Activated CD8-positive, alpha-beta memory T cell treated with anti-CD3 and anti-CD28 coated beads, Interleukin-2, amount 10 ng/mL, durations not matched to agents 7 days and 5 days (primary cell): ENCODE measurements around the gene JPH2. TPM values are rescaled to one million over a fixed set of nuclear protein-coding genes. Genes with fewer than 3 reads are reported as not detected.
"Not testable (repeated sequence)": the region's sequence is repeated elsewhere in the genome, so short reads cannot be mapped to it uniquely, and the experiment has no call there.

Experiments used
- ATAC-seq: fragments of 150-1000 bp; cut with Tn5 transposase; one replicate; pipeline ENCODE4 v1.10.0; 2021; ENCODE audit warnings: moderate library complexity
- CTCF ChIA-PET: fragments of 350-600 bp; sonication (Branson Sonifier 250); formaldehyde crosslinking; loops from one replicate; lab custom pipeline; 2021; ENCODE audit warnings: antibody characterized with exemption; lab: Charles Lee
- DNase-seq: peaks from one replicate; pipeline ENCODE4 v3.0.0-alpha.2; 2020
- H3K27ac Mint-ChIP-seq: one replicate; pipeline ENCODE4 v1.8.0; 2021; ENCODE audit warnings: mild to moderate bottlenecking, mixed read lengths
- H3K27me3 Mint-ChIP-seq: one replicate; pipeline ENCODE4 v1.8.0; 2021; ENCODE audit warnings: mixed read lengths
- H3K36me3 Mint-ChIP-seq: one replicate; pipeline ENCODE4 v1.8.0; 2021; ENCODE audit warnings: mild to moderate bottlenecking, mixed read lengths
- H3K4me1 Mint-ChIP-seq: one replicate; pipeline ENCODE4 v1.8.0; 2021; ENCODE audit warnings: mixed read lengths
- H3K4me3 Mint-ChIP-seq: one replicate; pipeline ENCODE4 v1.8.0; 2021; ENCODE audit warnings: mild to moderate bottlenecking, moderate library complexity, mixed read lengths
- H3K9me3 Mint-ChIP-seq: one replicate; pipeline ENCODE4 v1.8.0; 2022; ENCODE audit warnings: low read depth, mixed read lengths
- total RNA-seq, 2 experiments: library from RNA; stranded (reverse); gene quantifications; one replicate each; pipeline ENCODE4 v1.2.3, GENCODE V29; 2021

The JPH2 gene
- total RNA-seq, 2 experiments from 2014 or later = not detected

- H3K4me3 Mint-ChIP-seq = no peak overlapping the region
- CTCF ChIA-PET = no interaction called here
- DNase-seq (no peak), ATAC-seq (no peak)
- H3K36me3 Mint-ChIP-seq = peaks cover 20% of the 10 kb centered on the region
- H3K27me3 Mint-ChIP-seq = peaks cover 17% of the 10 kb centered on the region
- H3K4me1 Mint-ChIP-seq = peaks cover 28% of the 10 kb centered on the region
- H3K27ac Mint-ChIP-seq = no peak overlapping the region
- H3K9me3 Mint-ChIP-seq = no peaks in the 10 kb centered on the region
Measured at GRCh38 chr20:44193801-44194200, 6.8 kb upstream of the JPH2 start.

GRCh38 chr20:44191640-44192039 is 4.7 kb upstream of the JPH2 start:
- not testable (repeated sequence) for ATAC-seq, H3K36me3 Mint-ChIP-seq, H3K9me3 Mint-ChIP-seq, DNase-seq, H3K4me3 Mint-ChIP-seq, H3K27ac Mint-ChIP-seq
- CTCF ChIA-PET = interaction anchor here (6.0 kb wide), 1 partner anchor 76 kb away, joined by 129 read pairs; no protein-coding TSS in a partner anchor
- H3K4me1 Mint-ChIP-seq = peaks cover 29% of the 10 kb centered on the region
- H3K27me3 Mint-ChIP-seq = peaks cover 36% of the 10 kb centered on the region

GRCh38 chr20:44190197-44190852 is 3.3 kb upstream of the JPH2 start:
- Mint-ChIP-seq H3K27me3 (peaks cover 47% of the 10 kb centered on the region), H3K4me1 (peaks cover 20% of the 10 kb centered on the region)
- not testable (repeated sequence) for H3K36me3 Mint-ChIP-seq, H3K4me3 Mint-ChIP-seq, H3K9me3 Mint-ChIP-seq, H3K27ac Mint-ChIP-seq
- CTCF ChIA-PET = interaction anchor here (0.7 to 6.0 kb wide), 29 partner anchors 9 to 741 kb away, joined by 3 to 129 read pairs (median 4); partner anchors contain the start of gene FITM2
- ATAC-seq (peak; percentile 60), DNase-seq (peak; percentile 67)

GRCh38 chr20:44188752-44189151 is 1.8 kb upstream of the JPH2 start:
- no peak overlapping the region for H3K4me3 Mint-ChIP-seq
- H3K4me1 Mint-ChIP-seq = peaks cover 17% of the 10 kb centered on the region
- no peaks in the 10 kb centered on the region for H3K36me3 Mint-ChIP-seq
- no peaks in the 10 kb centered on the region for H3K9me3 Mint-ChIP-seq
- DNase-seq (no peak), ATAC-seq (no peak)
- CTCF ChIA-PET = interaction anchor here (0.7 to 6.0 kb wide), 11 partner anchors 8 to 734 kb away, joined by 3 to 129 read pairs (median 8); no protein-coding TSS in a partner anchor
- no peak overlapping the region for H3K27ac Mint-ChIP-seq
- H3K27me3 Mint-ChIP-seq = peaks cover 55% of the 10 kb centered on the region

GRCh38 chr20:44187772-44188709 is 1.1 kb upstream of the JPH2 start:
- DNase-seq = no peak
- peak; percentile 27 for ATAC-seq
- CTCF ChIA-PET = interaction anchor here (0.6 to 6.0 kb wide), 7 partner anchors 11 to 400 kb away, joined by 3 to 129 read pairs (median 3); no protein-coding TSS in a partner anchor
- H3K4me1 Mint-ChIP-seq = peaks cover 17% of the 10 kb centered on the region
- peak overlapping the region; percentile 22 for H3K4me3 Mint-ChIP-seq
- H3K9me3 Mint-ChIP-seq = no peaks in the 10 kb centered on the region
- peaks cover 58% of the 10 kb centered on the region for H3K27me3 Mint-ChIP-seq
- H3K27ac Mint-ChIP-seq = no peak overlapping the region
- H3K36me3 Mint-ChIP-seq = no peaks in the 10 kb centered on the region

- DNase-seq (no peak), ATAC-seq (no peak)
- CTCF ChIA-PET = interaction anchor here (1.4 to 6.0 kb wide), 2 partner anchors 10 to 71 kb away, joined by 3 to 129 read pairs; no protein-coding TSS in a partner anchor
- Mint-ChIP-seq H3K27ac (no peak overlapping the region), H3K36me3 (no peaks in the 10 kb centered on the region), H3K4me1 (peaks cover 17% of the 10 kb centered on the region), H3K27me3 (peaks cover 61% of the 10 kb centered on the region), H3K4me3 (no peak overlapping the region), H3K9me3 (no peaks in the 10 kb centered on the region)
Measured at GRCh38 chr20:44186674-44187053, 324 bp downstream of the JPH2 start.

GRCh38 chr20:44186201-44186600 is 787 bp downstream of the JPH2 start:
- CTCF ChIA-PET = interaction anchor here (4.0 kb wide), 1 partner anchor 69 kb away, joined by 21 read pairs; no protein-coding TSS in a partner anchor
- Mint-ChIP-seq H3K36me3 (no peaks in the 10 kb centered on the region), H3K9me3 (no peaks in the 10 kb centered on the region), H3K4me1 (peaks cover 17% of the 10 kb centered on the region), H3K4me3 (no peak overlapping the region), H3K27ac (no peak overlapping the region), H3K27me3 (peaks cover 63% of the 10 kb centered on the region)
- ATAC-seq (no peak), DNase-seq (no peak)

GRCh38 chr20:44185574-44185973 is 1.4 kb downstream of the JPH2 start:
- no peak overlapping the region for H3K27ac Mint-ChIP-seq
- peaks cover 17% of the 10 kb centered on the region for H3K4me1 Mint-ChIP-seq
- ATAC-seq (no peak), DNase-seq (no peak)
- peaks cover 65% of the 10 kb centered on the region for H3K27me3 Mint-ChIP-seq
- no peaks in the 10 kb centered on the region for H3K36me3 Mint-ChIP-seq
- no peak overlapping the region for H3K4me3 Mint-ChIP-seq
- H3K9me3 Mint-ChIP-seq = no peaks in the 10 kb centered on the region
- CTCF ChIA-PET = interaction anchor here (4.0 kb wide), 1 partner anchor 68 kb away, joined by 21 read pairs; no protein-coding TSS in a partner anchor

GRCh38 chr20:44183282-44183681 is 3.7 kb downstream of the JPH2 start:
- CTCF ChIA-PET = interaction anchor here (4.0 kb wide), 1 partner anchor 66 kb away, joined by 21 read pairs; no protein-coding TSS in a partner anchor
- DNase-seq (no peak), ATAC-seq (no peak)
- Mint-ChIP-seq H3K4me1 (peaks cover 8% of the 10 kb centered on the region), H3K27me3 (peaks cover 62% of the 10 kb centered on the region), H3K9me3 (no peaks in the 10 kb centered on the region), H3K36me3 (no peaks in the 10 kb centered on the region), H3K4me3 (no peak overlapping the region), H3K27ac (no peak overlapping the region)

GRCh38 chr20:44182863-44183262 is 4.1 kb downstream of the JPH2 start:
- CTCF ChIA-PET = interaction anchor here (4.0 kb wide), 1 partner anchor 66 kb away, joined by 21 read pairs; no protein-coding TSS in a partner anchor
- Mint-ChIP-seq H3K9me3 (no peaks in the 10 kb centered on the region), H3K4me1 (peaks cover 6% of the 10 kb centered on the region), H3K36me3 (no peaks in the 10 kb centered on the region), H3K27ac (no peak overlapping the region), H3K4me3 (no peak overlapping the region), H3K27me3 (peaks cover 61% of the 10 kb centered on the region)
- no peak for DNase-seq
- ATAC-seq = no peak

- H3K4me3 Mint-ChIP-seq = no peak overlapping the region
- ATAC-seq = no peak
Measured at GRCh38 chr20:44182135-44182765, 4.7 kb downstream of the JPH2 start.

GRCh38 chr20:44181611-44182010 is 5.4 kb downstream of the JPH2 start:
- Mint-ChIP-seq H3K9me3 (no peaks in the 10 kb centered on the region), H3K4me3 (no peak overlapping the region), H3K36me3 (no peaks in the 10 kb centered on the region), H3K27me3 (peaks cover 53% of the 10 kb centered on the region), H3K27ac (no peak overlapping the region), H3K4me1 (no peaks in the 10 kb centered on the region)
- DNase-seq (no peak), ATAC-seq (no peak)
- CTCF ChIA-PET = interaction anchor here (1.6 kb wide), 1 partner anchor 65 kb away, joined by 4 read pairs; no protein-coding TSS in a partner anchor

More at GRCh38 chr20:44182135-44182765, 4.7 kb downstream of the JPH2 start:
- Mint-ChIP-seq H3K9me3 (no peaks in the 10 kb centered on the region), H3K4me1 (peaks cover under 1% of the 10 kb centered on the region), H3K27me3 (peaks cover 57% of the 10 kb centered on the region), H3K36me3 (no peaks in the 10 kb centered on the region), H3K27ac (no peak overlapping the region)
- DNase-seq = no peak
- CTCF ChIA-PET = interaction anchor here (4.0 kb wide), 1 partner anchor 65 kb away, joined by 21 read pairs; no protein-coding TSS in a partner anchor
